ENCODE measurements around the gene SPATA13.

DNA sequence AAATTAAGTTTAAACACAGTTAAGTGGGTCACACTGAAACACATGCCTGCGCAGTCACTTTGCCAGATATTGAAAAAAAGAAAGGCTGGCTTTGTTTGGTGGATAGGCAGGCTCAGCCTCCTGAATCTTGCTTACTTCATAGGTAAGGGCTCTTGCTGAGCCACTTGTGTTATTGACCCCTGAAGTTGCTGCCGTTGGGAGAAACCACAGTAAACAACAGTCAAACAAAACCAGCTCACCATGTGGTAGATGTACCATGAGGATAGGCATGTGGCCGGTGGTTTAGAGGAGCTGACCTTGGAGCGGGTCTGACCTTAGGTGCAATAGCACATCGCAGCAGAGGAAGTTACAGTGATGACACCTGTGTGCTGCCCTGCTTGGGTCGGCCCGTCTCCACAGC lies 52.2 kb downstream of the SPATA13 start:
- no peak for TF ChIP-seq POLR2AphosphoS5 (IDR thresholded peaks at IDR 0.05; ENCODE audit: insufficient read depth in 1 of 2, low read depth in 1 of 2)
- TF ChIP-seq, protein P1, sequence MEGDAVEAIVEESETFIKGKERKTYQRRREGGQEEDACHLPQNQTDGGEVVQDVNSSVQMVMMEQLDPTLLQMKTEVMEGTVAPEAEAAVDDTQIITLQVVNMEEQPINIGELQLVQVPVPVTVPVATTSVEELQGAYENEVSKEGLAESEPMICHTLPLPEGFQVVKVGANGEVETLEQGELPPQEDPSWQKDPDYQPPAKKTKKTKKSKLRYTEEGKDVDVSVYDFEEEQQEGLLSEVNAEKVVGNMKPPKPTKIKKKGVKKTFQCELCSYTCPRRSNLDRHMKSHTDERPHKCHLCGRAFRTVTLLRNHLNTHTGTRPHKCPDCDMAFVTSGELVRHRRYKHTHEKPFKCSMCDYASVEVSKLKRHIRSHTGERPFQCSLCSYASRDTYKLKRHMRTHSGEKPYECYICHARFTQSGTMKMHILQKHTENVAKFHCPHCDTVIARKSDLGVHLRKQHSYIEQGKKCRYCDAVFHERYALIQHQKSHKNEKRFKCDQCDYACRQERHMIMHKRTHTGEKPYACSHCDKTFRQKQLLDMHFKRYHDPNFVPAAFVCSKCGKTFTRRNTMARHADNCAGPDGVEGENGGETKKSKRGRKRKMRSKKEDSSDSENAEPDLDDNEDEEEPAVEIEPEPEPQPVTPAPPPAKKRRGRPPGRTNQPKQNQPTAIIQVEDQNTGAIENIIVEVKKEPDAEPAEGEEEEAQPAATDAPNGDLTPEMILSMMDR (IDR thresholded peaks at IDR 0.05) = no peak

All from vagina (tissue), 2 donors.